AG09309 (cell line): ENCODE results near the gene TMEM94.
"Not testable (repeated sequence)": the region's sequence is repeated elsewhere in the genome, so short reads cannot be mapped to it uniquely, and the experiment has no call there.

ENCODE experiments used
- DNase-seq: peaks from one replicate; pipeline ENCODE4 v3.0.0-alpha.2; 2010; ENCODE audit warnings: low read depth
- H3K4me3 ChIP-seq: 2 replicates; pipeline ENCODE4 v1.5.1; 2011; ENCODE audit warnings: mild to moderate bottlenecking, low read depth, low read length, moderate library complexity; ENCODE audit not compliant: control insufficient read depth
- TF ChIP-seq, protein P1 (sequence below): IDR thresholded peaks from 2 replicates; pipeline ENCODE4 v1.5.1; 2011; ENCODE audit warnings: mild to moderate bottlenecking, low read depth, low read length, inconsistent platforms; ENCODE audit not compliant: insufficient read depth, control insufficient read depth; ENCODE audit errors: missing control alignments

The TMEM94 gene

DNA sequence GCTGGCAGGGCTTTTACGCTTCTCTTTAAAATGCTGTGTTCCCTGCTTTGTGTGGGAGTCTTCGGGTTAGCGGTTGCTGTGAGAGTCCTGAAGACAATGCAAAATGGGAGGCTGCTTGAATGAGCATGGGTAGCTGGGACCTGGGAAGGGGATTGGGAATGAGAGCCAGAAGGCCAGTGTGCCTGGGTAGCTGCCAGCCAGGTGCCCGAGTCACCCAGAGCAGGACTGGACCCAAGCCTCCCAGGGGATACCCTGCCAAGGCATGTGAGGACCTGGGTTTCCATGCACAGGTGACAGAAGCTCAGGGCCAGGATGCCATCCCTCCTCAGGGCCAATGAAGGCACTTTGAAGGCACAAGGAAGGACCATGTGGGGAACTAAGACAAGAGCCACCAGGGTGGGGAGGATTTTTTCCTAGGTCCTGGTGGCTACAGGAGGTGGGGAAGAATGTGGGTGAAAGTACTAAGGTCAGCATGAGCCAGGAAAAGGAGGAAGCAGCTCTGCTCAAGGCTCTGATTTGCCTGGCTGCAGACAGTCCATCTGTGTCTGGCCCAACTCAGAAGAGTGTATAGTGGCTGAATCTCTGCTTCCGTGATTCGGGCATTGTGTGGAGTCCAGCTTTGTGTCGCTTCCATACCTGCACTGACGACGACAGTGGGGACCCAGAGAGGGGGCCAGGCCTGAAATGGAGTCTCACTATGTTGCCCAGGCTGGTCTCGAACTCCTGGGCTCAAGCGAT lies 20.5 kb downstream of the TMEM94 start:
- TF ChIP-seq, protein P1, sequence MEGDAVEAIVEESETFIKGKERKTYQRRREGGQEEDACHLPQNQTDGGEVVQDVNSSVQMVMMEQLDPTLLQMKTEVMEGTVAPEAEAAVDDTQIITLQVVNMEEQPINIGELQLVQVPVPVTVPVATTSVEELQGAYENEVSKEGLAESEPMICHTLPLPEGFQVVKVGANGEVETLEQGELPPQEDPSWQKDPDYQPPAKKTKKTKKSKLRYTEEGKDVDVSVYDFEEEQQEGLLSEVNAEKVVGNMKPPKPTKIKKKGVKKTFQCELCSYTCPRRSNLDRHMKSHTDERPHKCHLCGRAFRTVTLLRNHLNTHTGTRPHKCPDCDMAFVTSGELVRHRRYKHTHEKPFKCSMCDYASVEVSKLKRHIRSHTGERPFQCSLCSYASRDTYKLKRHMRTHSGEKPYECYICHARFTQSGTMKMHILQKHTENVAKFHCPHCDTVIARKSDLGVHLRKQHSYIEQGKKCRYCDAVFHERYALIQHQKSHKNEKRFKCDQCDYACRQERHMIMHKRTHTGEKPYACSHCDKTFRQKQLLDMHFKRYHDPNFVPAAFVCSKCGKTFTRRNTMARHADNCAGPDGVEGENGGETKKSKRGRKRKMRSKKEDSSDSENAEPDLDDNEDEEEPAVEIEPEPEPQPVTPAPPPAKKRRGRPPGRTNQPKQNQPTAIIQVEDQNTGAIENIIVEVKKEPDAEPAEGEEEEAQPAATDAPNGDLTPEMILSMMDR: no peak
- no peak overlapping the region for H3K4me3 ChIP-seq
- no peak for DNase-seq

DNA sequence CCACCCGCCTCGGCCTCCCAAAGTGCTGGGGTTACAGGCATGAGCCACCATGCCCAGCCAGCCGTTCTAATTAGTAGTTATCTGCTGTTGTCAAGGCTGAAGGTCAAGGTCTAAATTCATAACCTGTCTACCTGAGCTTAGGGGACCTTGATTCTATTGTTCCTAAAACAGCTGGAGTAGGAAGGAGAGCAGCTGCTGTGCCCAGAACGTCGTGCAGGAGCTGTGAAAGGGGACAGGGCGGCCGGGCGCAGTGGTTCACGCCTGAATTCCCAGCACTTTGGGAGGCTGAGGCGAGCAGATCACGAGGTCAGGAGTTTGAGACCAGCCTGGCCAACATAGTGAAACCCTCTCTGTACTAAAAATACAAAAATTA lies 21.0 kb downstream of the TMEM94 start:
- not testable (repeated sequence) for H3K4me3 ChIP-seq, DNase-seq

DNA sequence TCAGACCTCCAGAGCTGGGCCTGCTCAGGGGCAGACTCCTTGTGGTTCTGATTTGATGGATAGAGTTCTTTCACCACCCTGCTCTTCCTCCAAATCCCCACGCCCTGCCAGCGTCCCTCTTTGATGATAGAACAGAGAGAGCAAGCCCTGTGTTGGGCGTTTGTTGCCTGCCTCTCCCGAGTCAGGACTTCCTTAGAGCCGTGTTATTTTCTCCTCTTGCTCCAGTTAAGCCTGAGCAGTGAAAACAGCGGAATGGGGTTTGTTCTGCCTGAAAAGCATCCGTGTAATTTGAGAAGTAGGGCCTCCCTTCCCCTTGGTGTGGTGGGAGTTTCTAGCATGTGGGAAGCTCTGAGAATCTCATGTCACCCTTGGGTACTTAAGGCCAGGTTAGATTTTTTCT lies 22.1 kb downstream of the TMEM94 start:
- DNase-seq: no peak
- TF ChIP-seq, protein P1: no peak
- no peak overlapping the region for H3K4me3 ChIP-seq

DNA sequence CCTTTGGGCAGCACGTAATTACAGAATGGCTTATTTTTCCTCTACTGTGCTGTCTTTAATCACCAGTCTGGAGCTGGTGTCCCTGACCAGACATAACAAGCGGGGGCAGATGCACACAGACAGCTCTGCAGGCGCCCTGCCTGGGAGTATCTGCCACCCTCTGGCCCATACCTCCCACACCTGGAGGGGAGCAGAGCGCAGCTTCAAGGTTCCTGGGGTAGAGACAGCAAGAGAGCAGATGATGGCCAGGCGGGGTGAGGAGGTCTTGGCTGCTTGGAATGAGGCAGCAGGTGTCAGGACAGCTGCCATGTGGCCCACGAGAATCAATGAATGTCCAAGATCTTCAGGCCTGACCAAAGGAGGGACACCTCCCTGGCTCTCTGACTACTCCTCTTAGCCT lies 23.8 kb downstream of the TMEM94 start:
- no peak overlapping the region for H3K4me3 ChIP-seq
- TF ChIP-seq, protein P1: no peak
- no peak for DNase-seq

DNA sequence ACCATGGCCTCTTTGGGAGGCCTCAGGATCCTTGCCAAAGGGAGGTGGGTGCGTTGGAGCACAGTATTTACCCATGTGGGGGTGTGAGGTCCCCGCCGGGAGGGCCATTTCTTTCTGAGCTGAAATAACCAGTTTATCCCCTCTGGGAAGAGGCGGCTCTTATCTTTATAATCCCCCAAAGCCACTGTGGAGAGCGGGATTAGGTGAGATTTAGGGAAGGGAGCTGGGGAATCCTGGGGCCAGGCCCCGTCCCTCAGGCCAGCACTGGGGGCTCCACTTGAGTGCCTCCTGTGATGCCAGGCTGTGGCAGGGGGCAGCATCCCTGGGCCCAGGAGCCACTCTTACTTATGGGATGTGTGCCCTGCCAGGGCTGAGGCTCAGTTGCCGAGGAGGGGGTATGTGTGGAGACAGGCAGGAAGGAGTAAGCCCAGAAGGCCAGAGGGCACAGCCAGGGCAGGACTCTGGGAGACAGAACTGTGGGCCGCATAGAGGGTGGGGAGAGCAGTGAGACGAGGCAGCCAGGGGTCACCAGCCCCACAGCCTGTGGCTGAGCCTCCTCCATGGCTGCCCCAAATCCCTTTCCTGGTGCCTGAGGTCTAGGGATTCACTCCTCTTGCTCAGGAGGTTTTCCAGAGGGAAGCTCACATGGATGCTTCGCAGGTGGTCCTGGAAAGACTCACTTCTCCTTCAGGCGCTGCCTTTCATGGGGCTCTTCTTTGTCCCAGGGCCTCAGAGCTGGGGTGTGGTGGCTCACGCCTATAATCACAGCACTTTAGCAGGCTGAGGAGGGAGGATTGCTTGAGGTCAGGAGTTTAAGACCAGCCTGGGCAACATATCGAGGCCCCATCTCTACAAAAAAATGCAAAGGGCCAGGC lies 25.0 kb downstream of the TMEM94 start:
- no peak for DNase-seq
- TF ChIP-seq, protein P1: no peak
- H3K4me3 ChIP-seq: no peak overlapping the region

DNA sequence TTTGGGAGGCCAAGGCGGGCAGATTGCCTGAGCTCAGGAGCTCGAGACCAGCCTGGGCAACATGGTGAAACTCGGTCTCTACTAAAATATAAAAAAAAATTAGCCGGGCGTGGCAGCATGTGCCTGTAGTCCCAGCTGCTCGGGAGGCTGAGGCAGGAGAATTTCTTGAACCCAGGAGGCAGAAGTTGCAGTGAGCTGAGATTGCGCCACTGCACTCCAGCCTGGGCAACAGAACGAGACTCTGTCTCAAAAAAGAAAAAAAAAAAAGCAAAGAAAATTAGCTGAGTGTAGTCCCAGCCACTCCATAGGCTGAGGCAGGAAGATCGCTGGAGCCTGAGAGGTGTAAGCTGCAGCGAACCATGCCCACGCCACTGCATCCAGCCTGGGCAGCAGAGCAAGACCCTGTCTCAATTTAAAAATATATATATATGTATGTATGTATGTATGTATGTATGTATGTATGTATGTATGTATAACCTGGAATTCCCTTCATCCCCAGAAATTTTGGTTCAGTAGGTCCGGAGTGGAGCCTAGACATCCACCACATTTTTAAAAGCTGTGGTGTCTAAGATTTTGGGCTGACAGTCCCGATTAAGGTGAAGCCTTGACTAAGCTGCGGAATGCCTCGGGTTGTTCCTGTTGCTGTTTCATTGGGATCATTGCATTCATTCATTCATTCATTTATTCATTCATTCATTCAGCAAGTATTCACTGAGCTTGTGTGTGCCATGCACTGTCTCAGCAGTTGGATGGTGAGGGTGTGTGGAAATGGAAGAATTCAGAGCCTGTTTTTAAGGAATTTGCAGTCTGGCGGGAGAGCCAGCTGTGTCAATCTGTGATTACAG lies 25.9 kb downstream of the TMEM94 start:
- no peak for DNase-seq
- H3K4me3 ChIP-seq: no peak overlapping the region
- TF ChIP-seq, protein P1: no peak
